Stimulated activated naive CD4-positive, alpha-beta T cell treated with Interleukin-2 at 50 U/mL for 16 hours (primary cell): ENCODE data around the gene NEK10.

Experiments
- DNase-seq: peaks from one replicate; lab custom pipeline; 2025; lab: John Stamatoyannopoulos, UW

NEK10 gene

DNA sequence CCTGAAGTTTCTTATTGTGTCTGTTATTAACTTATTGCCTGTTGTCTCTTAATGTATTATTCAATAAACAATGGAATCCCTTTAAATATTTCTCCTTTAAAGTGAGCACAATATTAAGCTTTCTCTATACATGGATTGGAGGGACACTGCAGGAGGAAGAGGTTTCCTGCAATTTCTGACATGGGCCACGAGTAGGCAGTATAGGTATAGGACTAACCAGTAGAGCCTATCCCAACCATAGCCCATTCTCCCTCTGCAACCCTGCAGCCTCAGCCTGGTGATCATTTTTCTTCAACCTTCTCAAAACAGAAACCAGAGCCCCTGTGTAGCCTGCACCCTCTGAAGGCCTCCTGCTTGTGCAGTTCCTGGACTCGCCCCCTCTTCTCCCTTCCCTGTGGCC is 124.8 kb downstream of the NEK10 start:
- no peak for DNase-seq

DNA sequence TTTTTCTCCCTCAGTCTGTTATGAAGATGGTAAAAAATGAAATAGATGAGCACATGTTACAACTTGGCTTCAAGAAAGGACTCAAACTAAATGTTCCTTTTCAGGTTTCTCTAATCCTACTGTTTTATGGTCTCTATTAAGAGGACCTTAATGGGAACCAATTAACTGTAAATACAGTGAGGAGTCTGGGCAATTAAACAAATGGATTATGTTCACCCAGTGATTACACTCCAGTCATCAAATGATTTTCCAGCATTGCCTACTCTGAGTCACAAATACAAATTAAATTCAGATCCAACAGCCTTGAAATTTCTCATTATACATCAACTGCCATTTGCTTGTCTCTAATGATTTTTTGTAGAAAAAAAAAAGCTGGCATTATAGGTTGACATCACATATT is 129.2 kb downstream of the NEK10 start:
- DNase-seq = no peak

DNA sequence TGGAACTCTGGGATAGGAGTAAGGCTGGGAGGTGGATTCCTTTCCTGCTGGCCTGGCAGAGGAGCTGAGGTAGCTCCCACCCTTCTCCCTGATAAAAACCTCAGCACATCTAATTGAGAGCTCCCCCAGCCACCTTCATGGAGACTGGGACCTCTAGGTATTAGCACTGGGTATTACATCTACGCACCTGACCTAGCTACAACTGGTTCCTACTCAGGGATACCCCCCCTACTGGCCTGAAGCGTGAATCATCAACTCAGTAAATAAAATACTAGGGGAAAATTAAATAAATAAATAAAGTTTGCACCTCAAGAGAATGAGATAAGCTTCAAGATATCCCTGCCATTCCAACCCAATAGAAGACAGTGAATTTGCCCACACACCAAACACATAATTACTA is 140.4 kb downstream of the NEK10 start:
- no peak for DNase-seq

DNA sequence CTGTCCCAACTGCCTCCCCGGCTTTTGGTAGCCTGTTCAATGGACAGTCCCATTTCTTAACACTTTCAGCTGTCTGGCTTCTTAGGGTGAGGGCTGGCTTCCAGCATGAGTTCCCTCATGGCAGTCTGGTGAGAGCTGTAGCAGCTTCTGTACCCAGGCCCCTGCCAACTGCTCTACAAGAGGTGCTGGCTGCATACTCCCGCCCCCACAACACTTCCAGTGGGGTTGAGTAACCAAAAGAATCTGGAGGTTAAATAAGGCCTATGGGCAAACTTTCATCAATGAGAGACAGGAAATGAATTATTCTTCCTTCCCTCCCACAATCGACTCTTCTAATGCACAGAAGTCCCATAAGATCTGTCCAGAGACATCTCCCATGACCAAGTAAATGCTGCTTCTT is 145.0 kb downstream of the NEK10 start:
- DNase-seq = no peak

DNA sequence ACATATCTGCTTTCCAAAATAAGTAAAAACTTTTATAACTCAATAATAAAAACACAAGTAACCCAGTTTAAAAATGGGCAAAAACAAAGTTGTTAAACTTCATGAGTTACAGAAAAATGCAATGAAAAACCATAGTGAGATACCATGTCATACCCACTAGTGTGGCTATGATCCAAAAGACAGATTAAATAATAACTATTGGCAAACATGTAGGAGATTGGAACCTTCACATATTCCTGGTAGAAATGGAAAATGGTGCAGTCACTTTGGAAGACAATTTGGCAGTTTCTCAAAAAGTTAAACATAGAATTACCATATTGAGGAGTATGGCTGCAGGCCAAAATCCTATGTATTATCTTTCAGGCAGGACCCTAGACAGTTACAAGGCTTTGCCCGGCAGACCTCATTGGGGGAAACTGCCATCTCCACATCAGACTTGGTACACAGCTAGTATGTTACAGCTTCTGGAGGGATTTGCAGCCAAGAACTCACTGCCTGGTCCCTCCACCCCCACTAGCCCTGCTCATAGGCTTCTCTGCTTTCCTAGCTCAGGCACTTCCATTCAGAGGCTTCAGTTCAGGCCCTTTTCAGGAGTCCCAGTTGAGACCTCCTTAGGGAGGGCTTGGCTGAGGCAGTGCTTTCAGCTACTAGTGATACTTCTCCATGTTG is 147.8 kb downstream of the NEK10 start:
- DNase-seq = no peak

DNA sequence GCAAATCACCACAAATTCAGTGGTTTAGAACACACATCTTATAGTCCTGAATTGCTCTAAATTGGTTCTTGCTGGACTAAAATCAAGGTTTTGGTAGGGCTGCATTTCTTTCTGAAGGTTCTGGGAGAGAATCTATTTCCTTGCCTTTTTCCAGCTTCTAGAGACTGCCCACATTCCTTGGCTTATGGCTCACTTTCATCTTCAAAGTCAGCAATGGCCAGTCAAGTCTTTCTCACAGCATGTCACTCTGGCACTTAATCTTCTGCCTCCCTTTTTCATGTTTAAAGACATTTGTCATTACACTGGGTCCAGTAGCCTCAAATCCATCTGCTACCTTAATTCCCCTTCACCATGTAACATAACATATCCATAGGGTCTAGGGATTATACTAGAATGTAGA is 149.0 kb downstream of the NEK10 start:
- no peak for DNase-seq

DNA sequence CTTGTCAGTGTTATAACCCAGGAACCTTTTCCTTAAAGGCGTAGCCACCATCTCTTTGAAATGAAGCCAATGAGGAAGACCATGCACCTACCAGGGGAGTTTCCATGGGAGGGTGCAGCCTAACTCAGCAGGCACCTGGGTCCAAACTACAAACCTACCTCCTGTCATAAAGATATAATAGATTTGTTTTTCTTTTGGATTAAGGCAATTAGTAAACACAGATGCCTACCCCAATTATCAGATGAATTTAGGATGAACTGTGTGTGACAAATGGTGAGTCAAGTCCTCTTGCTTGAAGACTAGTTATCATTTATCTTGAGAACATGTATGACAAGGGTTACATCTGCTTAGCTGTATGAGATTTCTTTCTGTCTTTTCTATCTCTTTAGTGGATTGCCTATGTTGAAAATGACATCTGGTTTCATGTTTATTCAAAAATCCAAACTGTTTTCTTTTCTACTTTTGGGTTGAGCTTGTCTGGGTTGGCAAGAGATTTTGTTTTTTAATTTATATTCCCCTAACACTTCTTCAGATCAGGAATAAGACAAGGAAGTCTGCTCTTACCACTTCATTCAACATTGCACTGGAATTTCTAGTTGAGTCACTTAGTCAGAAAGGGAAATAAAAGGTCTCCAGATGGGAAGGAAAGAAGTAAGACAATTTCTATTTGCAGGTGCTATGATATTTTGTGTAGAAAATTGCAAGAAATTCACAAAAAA is 149.9 kb downstream of the NEK10 start:
- no peak for DNase-seq

DNA sequence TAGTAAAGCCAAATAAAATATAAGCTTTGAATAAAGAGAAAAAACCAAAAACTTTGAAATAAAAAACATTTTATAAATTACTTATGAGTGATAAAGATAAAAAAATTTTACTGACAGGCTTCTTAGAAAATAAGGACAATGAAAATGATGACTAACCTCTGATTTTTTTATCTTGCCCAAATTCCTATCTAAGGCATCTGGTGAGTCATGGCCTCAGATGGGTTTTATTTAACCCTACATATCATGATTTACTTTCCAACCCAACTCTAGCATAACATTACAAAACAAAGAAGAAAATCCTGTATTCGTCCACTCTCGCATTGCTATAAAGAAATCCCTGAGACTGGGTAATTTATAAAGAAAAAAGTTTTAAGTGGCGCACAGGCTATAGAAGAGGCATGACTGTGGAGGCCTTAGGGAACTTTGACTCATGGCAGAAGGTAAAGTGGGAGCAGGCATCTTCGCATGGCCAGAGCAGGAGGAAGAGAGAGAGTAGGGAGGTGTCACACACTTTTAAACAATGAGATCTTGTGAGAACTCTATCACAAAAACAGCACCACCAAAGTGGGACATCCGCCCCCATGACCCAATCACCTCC is 152.1 kb downstream of the NEK10 start:
- no peak for DNase-seq

DNA sequence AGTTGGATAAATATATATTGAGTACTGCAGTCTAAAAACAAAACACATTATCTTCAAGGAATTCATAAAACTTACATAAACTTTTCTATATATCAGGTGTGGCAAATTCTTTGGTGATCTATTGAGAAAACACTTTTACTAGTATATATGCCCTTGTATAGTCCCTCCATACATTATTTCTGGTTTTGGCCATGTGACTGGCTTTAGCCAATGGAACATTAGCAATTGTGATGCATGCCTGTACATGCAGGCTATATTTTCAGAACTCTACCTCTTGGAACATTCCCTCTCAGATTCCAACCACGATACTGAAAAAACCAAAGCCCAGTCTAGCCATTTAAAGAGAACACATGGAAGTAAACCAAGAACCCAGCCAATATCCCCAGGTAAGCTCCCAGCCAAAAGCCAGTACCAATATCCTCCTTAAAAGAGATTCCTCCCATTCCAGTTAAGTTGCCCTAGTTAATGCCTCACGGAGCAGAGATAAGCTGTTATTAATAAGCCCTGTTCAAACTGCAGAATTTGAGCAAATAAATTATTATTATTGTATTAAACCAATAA is 152.8 kb downstream of the NEK10 start:
- DNase-seq = no peak

DNA sequence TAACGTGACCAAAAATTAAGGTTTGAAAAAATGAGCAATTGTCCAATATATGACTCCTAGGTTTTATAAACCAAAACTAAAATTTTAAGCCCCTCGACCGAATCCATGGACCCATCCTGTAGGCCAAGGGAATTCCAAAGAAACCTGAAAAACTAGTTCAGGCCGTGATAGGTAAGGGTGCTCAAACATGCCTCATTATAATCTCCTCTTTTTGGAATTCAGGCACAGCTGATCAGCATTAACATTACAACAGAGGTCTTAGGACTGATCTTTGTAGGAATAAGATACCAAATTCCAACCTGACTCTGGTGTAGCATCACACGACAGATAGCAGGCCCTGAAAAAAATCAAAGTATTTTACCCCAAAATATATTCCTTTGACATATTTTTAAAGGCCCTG is 155.7 kb downstream of the NEK10 start:
- no peak for DNase-seq

DNA sequence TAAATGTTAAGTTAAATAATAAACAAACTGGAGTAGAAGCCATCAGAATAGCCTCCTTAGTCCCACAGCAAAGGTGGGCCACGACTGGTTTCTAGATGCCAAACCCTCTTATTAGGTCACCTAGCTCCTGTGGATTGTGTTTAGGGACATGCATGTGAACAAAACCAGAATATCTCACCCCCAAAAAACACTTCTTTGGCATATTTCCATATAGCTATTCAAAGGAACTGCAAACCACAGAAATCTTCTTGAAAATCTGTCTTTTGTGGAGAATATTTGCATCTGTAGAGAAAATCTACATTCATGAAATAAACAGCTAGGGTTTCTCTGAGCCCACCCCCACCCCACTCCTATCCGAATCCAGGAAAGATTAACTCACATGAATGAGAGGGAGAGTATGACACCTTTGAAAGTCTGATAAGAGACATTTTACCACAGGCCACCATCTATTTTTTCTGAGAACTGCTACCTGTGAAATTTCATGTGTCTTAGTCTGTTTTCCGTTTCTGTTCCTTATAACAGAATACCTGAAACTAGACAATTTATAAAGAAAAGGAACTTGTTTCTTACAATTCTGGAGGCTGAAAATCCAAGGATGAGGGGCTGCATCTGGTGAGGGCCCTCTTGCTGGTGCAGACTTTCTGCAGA is 159.4 kb downstream of the NEK10 start:
- no peak for DNase-seq

DNA sequence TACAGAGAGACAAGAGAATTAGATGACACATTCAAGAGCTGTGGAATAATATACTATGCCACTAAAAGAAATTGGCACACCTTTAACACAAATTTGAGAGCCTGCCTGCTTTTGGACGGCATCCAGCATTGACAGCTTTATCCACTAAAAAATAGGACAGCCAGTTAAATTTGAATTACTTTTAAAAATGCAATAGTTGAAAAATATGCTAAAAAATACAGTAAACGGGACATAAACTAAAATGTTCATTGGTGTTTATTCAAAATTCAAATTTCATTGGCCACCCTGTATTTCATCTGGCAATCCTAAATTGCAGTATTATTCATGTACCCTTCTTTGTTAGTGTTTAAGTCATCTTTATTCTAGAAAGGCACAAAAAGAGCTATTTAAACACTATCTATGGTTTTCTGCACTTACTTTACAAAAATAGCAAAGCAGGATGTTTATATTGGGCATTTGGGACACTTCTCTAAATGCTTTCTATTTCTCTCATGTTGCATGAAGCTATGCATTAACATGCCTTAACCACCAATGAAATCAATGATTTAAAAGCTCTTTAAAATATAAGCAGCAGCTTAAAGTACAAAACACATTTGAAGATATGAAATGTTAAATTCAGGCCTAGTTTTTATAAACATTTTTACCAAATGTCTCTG is 160.1 kb downstream of the NEK10 start:
- DNase-seq = no peak

DNA sequence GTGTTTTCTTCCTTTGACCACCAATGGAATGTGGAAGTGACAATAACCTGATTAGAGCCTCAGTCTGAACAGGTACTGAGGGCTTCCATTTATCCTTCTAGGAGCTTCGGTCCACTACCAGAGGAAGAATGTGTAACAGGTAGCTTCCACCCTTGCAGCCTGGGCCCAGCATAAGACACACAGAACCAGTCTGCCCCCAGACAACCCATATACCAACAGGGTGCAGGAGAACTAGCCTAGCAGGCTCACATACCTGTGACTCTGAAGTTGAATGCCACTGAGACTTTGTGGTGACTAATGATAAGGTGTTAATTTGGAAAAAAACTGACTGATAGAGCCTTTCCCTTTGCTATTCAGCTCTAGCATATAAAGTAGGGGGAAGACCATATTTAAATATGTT is 166.2 kb downstream of the NEK10 start:
- no peak for DNase-seq

DNA sequence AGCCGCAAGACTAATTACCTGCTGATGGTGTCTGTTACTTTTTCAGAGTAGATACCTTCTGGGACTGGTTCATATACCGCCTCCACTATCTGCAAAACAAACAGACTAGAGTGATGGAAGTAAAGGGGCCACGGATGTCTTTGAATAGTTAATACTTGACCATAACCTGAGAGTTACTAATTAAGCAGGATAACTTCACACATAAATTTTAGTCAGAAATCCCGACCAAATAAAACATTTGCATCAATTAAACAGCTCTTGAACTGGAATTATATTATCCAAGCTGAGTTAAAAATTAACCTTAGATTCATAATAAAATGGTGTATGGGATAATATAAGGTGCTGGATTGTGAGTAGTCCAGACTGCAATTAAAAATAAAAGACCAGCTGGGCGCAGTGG is 167.7 kb downstream of the NEK10 start:
- DNase-seq = no peak

DNA sequence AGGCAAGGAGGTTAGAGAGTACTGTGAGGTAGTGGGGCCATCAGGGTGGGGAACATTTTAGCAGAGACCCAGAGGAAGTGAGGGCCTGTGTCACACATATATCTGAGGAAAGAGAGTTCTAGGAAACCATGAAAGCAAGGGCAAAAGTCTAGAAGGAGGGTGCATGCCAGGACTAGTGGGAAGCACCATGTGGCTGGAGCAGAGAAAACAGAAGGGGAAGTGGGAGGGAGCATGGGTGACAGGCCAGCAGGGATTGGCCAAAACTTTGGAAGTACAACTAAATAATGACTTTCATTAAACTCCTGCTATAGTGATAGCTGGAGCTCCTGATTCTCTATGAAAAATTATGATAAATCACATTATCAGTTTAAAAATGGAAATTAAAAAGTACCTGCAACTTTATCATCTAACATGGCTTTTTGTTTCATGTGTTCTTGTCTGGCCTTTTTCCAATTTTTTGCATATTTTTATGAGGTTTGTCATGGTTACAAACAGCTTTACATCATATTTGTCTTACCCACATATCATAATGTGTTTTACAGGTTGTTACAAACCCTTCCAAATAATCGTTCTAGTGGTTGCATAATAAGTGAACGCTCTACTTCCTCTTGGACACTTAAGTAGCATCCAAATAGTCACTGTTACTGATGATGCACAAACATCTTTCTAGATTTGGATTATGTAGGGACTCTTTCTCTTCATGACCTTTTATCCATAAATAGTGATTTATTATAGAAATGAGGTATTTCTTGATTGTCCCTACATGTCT is 168.3 kb downstream of the NEK10 start:
- DNase-seq = no peak

DNA sequence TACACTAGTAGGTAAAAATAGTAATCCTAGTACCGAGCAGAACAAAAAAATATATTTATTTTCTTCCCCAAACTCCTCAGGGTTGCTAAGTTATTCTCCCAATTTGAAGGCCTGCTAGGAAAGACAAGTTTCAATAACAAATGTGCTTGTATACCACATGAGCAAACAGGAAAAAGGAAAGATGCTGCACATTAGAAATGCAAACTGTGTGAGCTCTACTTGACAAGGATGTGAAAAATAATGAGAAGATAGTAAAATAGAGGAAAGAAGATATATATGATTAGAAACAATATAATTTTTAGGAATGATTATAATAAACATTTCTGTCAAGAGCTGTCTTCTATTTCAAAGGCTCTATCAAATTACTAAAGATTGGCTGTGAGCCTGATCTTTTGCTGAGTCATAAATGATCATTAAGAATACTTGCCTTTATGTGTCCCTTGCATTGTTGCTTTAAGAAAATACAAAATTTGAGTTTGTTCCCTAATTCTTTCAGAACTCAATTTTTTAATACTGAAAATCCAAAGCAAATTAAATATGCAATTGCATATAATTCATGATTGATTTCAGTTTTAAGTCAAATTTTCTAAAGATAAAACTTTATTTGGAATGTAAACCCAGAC is 174.2 kb downstream of the NEK10 start:
- no peak for DNase-seq

DNA sequence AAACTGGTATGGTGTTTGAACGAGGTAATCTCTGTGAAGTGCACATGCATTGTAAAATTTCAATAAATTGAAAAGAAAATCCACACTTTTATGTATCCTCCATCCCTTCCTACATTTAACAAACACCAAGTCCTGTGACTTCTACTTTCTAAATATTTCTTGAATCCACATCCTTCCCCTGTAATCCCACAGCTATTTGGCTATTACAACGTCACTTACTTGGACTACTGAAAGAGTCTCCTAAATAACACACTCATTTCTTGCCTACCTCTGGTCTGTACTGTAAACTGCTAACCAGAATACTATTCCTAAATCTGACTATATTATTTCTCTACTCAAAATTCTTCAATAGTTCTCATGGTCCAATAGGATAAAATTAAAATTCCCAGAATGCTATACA is 176.1 kb downstream of the NEK10 start:
- no peak for DNase-seq

DNA sequence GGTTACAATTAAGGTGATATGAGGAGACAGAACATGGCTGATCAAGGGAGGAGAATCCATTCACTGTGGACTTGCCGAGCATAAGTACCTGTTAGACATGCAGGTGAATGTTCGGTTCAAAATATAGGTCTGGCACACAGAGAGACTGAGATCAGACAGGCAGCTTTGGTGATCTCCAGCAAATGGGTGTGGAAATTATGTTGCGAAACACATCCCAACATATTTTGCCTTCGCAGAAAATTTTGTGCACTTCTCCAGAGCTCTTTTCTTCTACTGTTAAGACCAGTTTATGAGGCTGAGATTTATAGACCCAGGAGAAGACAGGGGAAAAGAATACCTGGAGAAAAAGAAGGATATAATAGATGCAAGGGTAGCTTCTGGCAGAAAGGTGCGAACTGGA is 183.2 kb downstream of the NEK10 start:
- DNase-seq = no peak

DNA sequence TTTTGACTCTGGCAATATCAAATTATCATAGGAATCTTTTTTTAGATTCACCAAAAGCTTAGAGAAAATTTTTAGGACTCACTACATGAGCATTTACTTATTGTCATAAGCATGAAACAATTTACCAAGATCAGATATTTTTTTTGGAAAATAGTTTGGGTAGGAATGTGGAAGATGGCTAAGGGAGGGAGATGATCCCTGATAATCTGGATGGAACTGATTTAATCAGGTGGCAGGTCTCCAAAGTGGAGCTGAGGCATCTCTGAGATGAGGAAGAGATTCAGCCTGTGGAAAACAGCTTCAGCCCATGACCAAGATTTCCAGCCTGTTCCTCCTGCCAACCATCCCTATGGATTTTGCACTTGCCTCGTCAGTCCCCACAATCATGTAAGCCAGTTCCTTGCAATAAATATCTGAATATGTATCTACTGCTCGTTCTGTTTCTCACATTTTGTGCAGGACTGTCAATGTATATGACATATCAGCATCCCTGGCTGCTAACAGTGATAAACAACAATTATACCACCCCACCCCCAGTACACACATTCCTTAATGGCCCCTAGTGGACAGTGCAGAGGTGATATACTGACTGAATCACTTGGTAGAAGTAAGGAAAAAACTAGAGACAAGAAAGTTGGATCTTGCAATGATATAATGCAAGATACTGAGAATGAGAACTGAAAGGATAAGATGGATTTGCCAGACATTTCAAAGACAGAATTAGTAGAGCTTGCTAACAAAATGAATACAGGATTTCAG is 183.8 kb downstream of the NEK10 start:
- no peak for DNase-seq

DNA sequence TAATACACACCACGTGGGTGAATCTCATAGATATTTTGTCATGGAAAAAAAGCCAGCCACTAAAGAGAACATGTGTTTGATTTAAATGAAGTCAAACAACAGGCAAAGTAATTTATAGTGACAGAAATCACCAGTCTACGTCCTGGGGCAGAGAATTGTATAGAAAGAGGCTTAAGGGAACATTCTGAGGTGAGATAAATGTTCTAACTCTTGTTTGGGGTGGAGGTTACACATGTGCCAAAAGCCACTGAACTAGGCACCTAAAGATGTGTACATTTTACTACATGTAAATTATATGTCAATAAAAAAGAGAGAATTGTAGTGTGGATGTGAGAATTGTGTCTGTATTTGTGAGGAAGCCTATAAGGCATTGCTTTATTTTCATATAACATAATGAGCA is 184.9 kb downstream of the NEK10 start:
- DNase-seq = no peak
